Measurements from ENCODE around the gene SHB. TPM values are rescaled to one million over a fixed set of nuclear protein-coding genes. Genes with fewer than 3 reads are reported as not detected.

Gene SHB
- total RNA-seq, 1 donor from 2014 or later, result 18.5 TPM

Other genes starting within 250 kb of the SHB start
- 28.5 TPM for gene SLC25A51, start 165.1 kb downstream of the SHB start, total RNA-seq (ENCODE audit: unreplicated experiment)